ENCODE data around the gene DSC1.

The DSC1 gene

GRCh38 chr18:31203096-31203793, 40.6 kb upstream of the DSC1 start:
- Histone ChIP-seq H3K4me2 (ENCODE audit: low read length) (no peak overlapping the region), H3K9me2 (replicated peaks; ENCODE audit: control insufficient read depth, low read length) (no peaks in the 10 kb centered on the region)
- no peak for TF ChIP-seq EZH2phosphoT487 (IDR thresholded peaks at IDR 0.05; ENCODE audit: borderline replicate concordance, low read length)
- TF ChIP-seq, protein P1, sequence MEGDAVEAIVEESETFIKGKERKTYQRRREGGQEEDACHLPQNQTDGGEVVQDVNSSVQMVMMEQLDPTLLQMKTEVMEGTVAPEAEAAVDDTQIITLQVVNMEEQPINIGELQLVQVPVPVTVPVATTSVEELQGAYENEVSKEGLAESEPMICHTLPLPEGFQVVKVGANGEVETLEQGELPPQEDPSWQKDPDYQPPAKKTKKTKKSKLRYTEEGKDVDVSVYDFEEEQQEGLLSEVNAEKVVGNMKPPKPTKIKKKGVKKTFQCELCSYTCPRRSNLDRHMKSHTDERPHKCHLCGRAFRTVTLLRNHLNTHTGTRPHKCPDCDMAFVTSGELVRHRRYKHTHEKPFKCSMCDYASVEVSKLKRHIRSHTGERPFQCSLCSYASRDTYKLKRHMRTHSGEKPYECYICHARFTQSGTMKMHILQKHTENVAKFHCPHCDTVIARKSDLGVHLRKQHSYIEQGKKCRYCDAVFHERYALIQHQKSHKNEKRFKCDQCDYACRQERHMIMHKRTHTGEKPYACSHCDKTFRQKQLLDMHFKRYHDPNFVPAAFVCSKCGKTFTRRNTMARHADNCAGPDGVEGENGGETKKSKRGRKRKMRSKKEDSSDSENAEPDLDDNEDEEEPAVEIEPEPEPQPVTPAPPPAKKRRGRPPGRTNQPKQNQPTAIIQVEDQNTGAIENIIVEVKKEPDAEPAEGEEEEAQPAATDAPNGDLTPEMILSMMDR (IDR thresholded peaks at IDR 0.05; ENCODE audit: low read depth, low read length, poor library complexity, severe bottlenecking) = no peak

GRCh38 chr18:31199190-31199769, 36.6 kb upstream of the DSC1 start:
- no peak for TF ChIP-seq EZH2phosphoT487 (IDR thresholded peaks at IDR 0.05; ENCODE audit: borderline replicate concordance, low read length)
- TF ChIP-seq, protein P1 (IDR thresholded peaks at IDR 0.05; ENCODE audit: low read depth, low read length, poor library complexity, severe bottlenecking) = no peak
- Histone ChIP-seq H3K36me3 (ENCODE audit: control insufficient read depth, low read length) (no peaks in the 10 kb centered on the region), H3F3A (ENCODE audit: control insufficient read depth, insufficient read depth) (no peaks in the 10 kb centered on the region), H3K79me2 (ENCODE audit: control insufficient read depth, low read length) (no peaks in the 10 kb centered on the region), H4K20me1 (ENCODE audit: control insufficient read depth, insufficient read depth, low read depth, low read length) (no peaks in the 10 kb centered on the region), H3K4me3 (ENCODE audit: low read length) (no peak overlapping the region), H3K27me3 (ENCODE audit: control insufficient read depth, low read length) (no peaks in the 10 kb centered on the region), H3K4me1 (ENCODE audit: control insufficient read depth, low read length) (no peaks in the 10 kb centered on the region), H3K9me2 (replicated peaks; ENCODE audit: control insufficient read depth, low read length) (no peaks in the 10 kb centered on the region), H3K27ac (ENCODE audit: low read depth, low read length) (no peak overlapping the region), H3K9me3 (ENCODE audit: control insufficient read depth, insufficient read depth, low read length) (no peaks in the 10 kb centered on the region), H3K4me2 (ENCODE audit: low read length) (no peak overlapping the region)

More at GRCh38 chr18:31203096-31203793, 40.6 kb upstream of the DSC1 start:
- Histone ChIP-seq H3K27me3 (ENCODE audit: control insufficient read depth, low read length) (no peaks in the 10 kb centered on the region), H3K79me2 (ENCODE audit: control insufficient read depth, low read length) (no peaks in the 10 kb centered on the region), H3K4me1 (ENCODE audit: control insufficient read depth, low read length) (no peaks in the 10 kb centered on the region), H3K27ac (ENCODE audit: low read depth, low read length) (no peak overlapping the region), H4K20me1 (ENCODE audit: control insufficient read depth, insufficient read depth, low read depth, low read length) (no peaks in the 10 kb centered on the region), H3K4me3 (ENCODE audit: low read length) (no peak overlapping the region), H3F3A (ENCODE audit: control insufficient read depth, insufficient read depth) (no peaks in the 10 kb centered on the region), H3K36me3 (ENCODE audit: control insufficient read depth, low read length) (no peaks in the 10 kb centered on the region), H3K9me3 (ENCODE audit: control insufficient read depth, insufficient read depth, low read length) (no peaks in the 10 kb centered on the region)

DNA sequence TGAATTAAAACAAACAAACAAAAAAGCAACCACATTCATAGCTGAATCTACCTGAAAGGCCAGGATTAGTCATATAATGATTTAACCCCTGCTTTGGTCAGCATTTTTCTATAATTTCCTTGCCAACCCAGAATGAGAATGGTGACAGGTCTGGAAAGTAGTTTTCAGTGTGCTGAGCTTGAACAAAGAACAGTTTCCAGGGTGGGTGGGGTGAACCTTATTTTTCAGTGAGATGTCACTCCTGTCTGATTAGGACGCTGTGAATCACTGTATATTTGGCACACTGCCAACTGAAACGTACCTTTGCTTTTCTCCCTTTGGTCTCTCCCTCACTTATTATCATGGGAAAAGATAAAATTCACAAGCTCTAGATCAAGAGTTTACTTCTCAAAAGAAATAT, 35.0 kb upstream of the DSC1 start:
- no peaks in the 10 kb centered on the region for H3K36me3 ChIP-seq (ENCODE audit: control insufficient read depth, low read length)
- H3K79me2 ChIP-seq (ENCODE audit: control insufficient read depth, low read length) = no peaks in the 10 kb centered on the region
- H3K4me1 ChIP-seq (ENCODE audit: control insufficient read depth, low read length) = no peaks in the 10 kb centered on the region
- no peaks in the 10 kb centered on the region for H3F3A ChIP-seq (ENCODE audit: control insufficient read depth, insufficient read depth)
- no peaks in the 10 kb centered on the region for H3K9me2 ChIP-seq (replicated peaks; ENCODE audit: control insufficient read depth, low read length)
- H3K4me3 ChIP-seq (ENCODE audit: low read length) = no peak overlapping the region
- TF ChIP-seq EZH2phosphoT487 (IDR thresholded peaks at IDR 0.05; ENCODE audit: borderline replicate concordance, low read length) = no peak
- no peaks in the 10 kb centered on the region for H3K27me3 ChIP-seq (ENCODE audit: control insufficient read depth, low read length)
- no peak overlapping the region for H3K27ac ChIP-seq (ENCODE audit: low read depth, low read length)
- H3K4me2 ChIP-seq (ENCODE audit: low read length) = no peak overlapping the region
- H3K9me3 ChIP-seq (ENCODE audit: control insufficient read depth, insufficient read depth, low read length) = no peaks in the 10 kb centered on the region
- H4K20me1 ChIP-seq (ENCODE audit: control insufficient read depth, insufficient read depth, low read depth, low read length) = no peaks in the 10 kb centered on the region

DNA sequence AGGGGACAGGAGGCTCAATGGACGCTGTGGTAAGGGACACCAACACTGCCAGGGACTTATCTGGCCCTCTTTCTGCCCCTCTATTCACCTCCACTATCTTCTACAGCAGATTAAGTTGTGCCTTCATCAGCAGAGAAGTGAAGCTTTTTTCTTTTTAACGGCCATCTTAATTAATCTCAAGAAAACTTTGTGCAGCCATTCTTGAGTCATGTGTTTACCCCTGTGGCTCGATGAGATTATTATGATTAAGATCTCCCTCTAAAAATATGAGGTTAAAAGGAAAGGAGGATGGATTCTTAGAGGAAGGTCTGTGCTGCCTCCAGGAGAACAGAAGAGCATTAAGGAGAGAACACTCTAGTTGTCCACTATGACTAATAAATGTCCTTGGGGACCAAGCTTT, 32.4 kb upstream of the DSC1 start:
- Histone ChIP-seq H3K4me1 (ENCODE audit: control insufficient read depth, low read length) (no peaks in the 10 kb centered on the region), H4K20me1 (ENCODE audit: control insufficient read depth, insufficient read depth, low read depth, low read length) (no peaks in the 10 kb centered on the region), H3K9me2 (replicated peaks; ENCODE audit: control insufficient read depth, low read length) (no peaks in the 10 kb centered on the region; the same call in 1 of the 2 replicates), H3K27me3 (ENCODE audit: control insufficient read depth, low read length) (no peaks in the 10 kb centered on the region), H3K4me3 (ENCODE audit: low read length) (no peak overlapping the region), H3K27ac (ENCODE audit: low read depth, low read length) (no peak overlapping the region), H3K4me2 (ENCODE audit: low read length) (no peak overlapping the region), H3K79me2 (ENCODE audit: control insufficient read depth, low read length) (no peaks in the 10 kb centered on the region), H3K9me3 (ENCODE audit: control insufficient read depth, insufficient read depth, low read length) (no peaks in the 10 kb centered on the region), H3F3A (ENCODE audit: control insufficient read depth, insufficient read depth) (no peaks in the 10 kb centered on the region), H3K36me3 (ENCODE audit: control insufficient read depth, low read length) (no peaks in the 10 kb centered on the region)
- TF ChIP-seq, protein P1 (IDR thresholded peaks at IDR 0.05; ENCODE audit: low read depth, low read length, poor library complexity, severe bottlenecking) = no peak
- no peak for TF ChIP-seq EZH2phosphoT487 (IDR thresholded peaks at IDR 0.05; ENCODE audit: borderline replicate concordance, low read length)

Data from DOHH2 (cell line).